ENCODE measurements around the gene POU4F1.
"Not testable (repeated sequence)": the region's sequence is repeated elsewhere in the genome, so short reads cannot be mapped to it uniquely, and the experiment has no call there.

Gene POU4F1, protein sequence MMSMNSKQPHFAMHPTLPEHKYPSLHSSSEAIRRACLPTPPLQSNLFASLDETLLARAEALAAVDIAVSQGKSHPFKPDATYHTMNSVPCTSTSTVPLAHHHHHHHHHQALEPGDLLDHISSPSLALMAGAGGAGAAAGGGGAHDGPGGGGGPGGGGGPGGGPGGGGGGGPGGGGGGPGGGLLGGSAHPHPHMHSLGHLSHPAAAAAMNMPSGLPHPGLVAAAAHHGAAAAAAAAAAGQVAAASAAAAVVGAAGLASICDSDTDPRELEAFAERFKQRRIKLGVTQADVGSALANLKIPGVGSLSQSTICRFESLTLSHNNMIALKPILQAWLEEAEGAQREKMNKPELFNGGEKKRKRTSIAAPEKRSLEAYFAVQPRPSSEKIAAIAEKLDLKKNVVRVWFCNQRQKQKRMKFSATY

DNA sequence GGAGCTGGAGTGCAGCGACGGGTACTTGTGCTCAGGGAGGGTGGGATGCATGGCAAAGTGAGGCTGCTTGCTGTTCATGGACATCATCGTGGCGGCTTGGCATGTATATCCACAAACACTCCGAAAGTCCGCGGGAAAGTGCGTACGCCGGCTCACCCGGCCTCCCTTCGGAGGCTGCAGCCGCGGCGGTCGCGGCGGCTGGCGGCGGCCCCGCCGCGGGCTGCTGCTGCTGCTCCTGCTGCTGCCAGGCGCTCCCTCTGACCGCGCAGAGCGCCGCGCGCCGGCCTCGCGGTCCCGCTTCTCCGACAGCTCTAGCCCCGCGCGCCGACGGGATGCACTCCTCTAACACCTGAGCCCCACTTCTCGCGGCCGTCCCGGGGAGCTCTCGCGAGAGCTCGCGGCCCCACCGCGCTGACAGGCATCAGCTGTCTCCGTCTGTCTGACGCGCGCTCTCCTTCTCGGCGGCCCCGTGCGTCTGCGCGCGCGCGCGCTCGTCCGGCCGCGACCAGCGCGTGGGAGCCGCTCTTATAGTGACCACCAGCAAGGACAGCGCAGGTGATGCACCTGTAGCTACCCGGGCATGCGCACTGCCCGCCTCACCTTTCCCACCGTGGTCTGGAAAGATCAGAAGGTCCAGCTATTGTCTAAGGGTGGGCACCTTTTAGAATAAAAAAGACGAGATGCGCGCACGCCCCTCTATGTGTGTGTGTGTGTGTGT lies at the start of gene POU4F1:
Gene POU4F1 (minus strand): TSS at position 313 of the 718 bp plus-strand sequence. CDS start 226 bp downstream, at position 87.
- FAIRE-seq: no peak

DNA sequence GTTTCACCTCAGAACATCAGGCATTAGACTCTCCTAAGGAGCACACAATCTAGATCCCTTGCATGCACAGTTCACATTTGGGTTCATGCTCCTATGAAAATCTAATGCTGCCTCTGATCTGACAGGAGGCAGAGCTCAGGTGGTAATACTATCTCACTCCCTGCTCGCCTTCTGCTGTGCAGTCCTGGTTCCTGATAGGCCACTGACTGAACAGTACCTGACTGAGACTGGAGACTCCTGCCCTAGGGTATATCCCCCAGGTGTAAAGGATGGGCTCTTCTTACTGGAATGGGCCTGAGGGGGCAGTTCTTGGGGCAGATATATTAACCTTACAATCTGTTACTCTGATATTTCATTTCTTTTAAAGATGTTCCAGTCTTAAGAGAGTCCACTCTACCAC lies 49.3 kb upstream of the POU4F1 start:
- FAIRE-seq: no peak

DNA sequence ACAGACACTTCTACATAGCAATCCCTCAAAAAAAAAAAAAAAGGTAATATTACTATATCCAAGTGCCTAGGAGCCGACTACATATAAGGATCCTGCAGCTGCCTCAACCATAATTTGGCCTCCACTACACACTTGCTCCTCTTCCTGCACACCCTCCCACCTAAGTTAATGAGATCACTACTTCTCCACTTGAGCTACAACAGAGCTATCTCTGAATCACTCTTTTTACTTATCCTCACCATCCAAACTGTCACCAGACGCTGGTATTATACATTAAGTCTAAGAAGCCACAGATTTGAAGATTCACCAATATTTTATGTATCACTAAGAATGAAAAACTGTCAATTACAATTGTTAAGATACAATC lies 47.3 kb upstream of the POU4F1 start:
- FAIRE-seq: no peak

DNA sequence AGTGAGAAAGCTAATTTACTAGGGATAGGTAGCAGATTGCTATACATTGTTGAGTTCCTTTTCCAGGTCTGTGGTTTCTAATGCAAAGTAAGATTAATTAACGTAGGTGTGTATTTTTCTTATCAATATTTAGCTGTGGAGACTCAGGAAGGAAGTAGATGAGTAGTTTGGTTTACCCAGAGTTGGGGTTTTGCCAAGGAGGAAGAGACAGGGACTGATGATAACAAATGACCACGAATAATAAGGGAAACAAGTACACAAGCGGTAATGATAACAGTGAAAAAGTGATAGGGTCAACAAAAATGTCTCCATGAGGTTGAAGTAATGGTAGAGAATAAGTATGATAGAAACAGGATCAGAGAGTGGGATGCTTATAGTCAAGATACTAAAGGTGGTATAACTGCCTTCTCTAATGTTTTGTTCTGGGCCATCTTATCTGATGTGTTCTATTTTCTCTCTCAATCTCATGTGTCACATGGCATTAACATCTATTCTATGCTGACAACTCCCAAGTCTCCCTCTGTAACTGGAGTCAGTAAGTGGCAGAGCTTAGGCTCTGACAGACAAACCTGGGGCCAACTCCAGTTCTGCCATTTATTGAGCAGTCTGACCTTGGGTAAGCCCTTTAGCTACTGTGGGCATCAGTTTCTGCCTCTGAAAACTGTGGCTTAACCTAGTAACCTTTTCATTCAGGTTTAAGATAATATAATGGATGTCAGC lies 46.8 kb upstream of the POU4F1 start:
- FAIRE-seq: no peak

DNA sequence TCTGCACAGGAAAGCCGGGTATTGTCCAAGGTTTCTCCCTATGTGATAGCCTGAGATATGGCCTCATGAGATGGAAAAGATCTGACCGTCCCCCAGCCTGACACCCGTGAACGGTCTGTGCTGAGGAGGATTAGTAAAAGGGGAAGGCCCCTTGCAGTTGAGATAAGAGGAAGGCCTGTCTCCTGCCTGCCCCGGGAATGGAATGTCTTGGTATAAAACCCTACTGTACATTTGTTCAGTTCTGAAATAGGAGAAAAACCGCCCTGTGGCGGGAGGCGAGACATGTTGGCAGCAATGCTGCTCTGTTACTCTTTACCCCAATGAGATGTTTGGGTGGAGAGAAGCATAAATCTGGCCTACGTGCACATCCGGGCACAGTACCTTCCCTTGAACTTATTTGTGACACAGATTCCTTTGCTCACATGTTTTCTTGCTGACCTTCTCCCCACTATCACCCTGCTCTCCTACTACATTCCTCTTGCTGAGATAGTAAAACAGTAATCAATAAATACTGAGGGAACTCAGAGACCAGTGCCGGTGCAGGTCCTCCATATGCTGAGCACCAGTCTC lies 43.8 kb upstream of the POU4F1 start:
- FAIRE-seq: not testable (repeated sequence)

DNA sequence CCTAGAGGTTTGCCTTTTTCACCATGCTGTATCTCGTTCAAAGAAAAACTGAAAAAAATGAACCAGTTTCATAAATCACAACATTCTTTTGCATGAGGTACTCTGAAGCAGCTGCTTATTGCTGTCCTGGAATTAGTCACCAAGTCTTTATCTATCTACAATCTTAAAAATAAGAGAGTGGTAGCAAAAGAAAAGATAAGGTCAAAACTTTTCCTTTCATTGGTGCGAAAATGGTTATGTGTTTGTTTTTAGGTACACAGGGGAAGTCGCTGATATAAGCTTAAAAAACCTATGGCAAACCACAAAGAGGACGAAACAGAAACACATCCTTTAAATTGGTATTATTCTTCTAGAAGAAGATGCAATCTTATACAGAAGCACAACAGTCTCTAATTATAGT lies 34.9 kb upstream of the POU4F1 start:
- no peak for FAIRE-seq

DNA sequence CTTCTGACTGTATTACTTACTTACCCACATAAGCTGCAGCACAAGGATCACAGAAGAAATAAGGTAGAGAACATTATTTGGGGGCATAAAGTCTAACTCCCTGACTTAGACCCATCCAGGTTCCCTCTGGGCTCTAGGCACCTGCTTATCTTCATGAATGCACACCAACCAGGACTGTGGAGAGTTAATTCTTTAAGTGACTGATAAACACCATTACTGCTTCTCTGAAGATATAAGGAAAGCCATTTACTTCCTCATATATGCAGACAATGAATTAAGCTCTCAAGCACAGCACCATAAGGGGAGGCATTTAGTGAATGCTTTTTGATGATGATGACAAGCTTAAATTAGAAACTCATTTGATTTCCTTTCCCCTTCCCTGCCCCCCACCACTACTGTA lies 33.1 kb upstream of the POU4F1 start:
- FAIRE-seq: no peak

DNA sequence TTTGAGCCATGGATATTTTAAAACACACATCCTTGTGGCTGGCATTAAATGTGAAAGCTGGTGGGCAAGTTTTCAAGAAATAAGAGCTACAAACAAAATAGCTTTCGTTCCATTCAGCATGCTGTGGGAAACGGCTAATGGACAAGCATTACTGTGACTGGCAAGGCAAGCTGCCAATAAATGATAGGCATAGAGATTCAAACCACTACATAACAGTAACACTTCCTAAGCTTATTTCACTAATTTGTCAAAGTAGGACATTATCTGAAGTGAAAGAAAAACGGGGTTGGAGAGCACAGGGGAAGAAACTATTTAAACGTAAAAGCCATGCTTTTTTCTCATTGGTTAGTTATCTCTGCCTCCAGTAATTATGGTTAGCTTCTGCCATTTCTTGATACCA lies 29.6 kb upstream of the POU4F1 start:
- no peak for FAIRE-seq

DNA sequence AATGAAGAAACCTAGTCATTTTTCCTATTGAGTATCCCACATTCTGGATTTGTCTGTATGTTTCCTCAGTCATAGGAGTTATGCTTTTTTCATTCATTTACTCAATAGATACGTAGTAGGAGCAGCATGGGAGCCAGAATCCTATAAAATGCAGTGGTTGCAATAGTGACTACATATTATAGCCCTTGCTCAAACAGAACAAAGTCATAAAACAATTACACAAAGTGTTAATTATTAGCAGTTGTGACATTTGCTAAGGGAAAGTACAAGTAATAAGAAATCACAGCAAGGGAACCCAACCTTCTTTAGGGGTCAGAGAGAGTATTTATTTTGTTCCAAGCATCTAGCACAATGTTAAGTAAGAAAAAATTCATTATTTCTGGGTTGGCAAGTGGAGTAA lies 27.7 kb upstream of the POU4F1 start:
- no peak for FAIRE-seq

DNA sequence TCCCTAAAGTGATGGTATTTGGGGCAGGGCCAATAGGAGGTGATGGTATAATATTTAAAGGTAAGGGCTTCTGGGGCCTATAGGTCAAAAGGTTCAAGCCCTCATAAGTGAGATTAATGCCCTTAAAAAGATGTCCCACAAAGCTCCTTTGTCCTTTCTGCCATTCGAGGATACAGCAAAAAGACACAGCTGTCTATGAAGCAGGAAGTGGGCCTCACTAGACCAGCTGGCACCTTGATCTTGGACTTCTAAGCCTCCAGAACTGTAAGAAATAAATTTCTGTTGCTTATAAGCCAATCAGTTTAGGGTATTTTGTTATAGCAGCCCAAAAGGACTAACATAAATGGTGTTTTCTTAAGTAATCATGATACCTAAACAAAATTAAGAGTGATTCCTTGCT lies 27.2 kb upstream of the POU4F1 start:
- no peak for FAIRE-seq

DNA sequence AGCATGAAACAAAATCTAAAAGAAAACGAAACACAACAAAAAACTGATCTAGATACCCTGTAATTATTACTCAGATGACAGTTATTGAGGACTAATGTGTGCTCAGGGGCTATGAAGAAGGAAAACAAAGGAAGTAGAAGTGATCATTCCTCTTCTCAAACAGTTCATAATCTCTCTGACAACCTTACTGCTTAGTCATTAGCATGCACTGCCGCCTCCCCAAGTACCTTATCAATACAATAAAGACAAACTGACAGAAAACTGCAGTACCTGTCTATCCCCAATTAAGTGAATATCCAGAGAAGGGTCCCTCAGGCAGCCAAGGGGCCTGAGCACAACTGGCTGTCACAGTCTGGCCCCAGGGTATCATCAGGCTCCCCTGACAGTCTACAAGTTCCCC lies 22.0 kb upstream of the POU4F1 start:
- FAIRE-seq: no peak

DNA sequence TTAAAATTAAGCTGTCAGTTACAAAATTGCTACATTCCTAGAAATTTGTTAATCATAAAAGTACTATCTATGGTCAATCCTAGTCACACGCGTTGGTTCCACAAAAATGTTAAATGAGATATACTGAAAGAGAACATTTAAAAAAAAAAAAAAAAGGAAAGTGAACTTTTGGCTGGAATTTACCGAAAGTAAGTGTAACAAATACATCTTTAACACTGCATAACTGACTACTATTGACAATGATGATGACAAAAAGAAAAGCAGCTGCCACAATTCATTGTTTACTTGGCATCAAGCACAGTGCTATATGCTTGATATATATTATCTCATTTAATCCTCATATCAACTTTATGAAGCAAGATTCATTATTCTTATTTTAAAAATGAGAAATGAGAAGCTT lies 19.8 kb upstream of the POU4F1 start:
- FAIRE-seq: no peak

DNA sequence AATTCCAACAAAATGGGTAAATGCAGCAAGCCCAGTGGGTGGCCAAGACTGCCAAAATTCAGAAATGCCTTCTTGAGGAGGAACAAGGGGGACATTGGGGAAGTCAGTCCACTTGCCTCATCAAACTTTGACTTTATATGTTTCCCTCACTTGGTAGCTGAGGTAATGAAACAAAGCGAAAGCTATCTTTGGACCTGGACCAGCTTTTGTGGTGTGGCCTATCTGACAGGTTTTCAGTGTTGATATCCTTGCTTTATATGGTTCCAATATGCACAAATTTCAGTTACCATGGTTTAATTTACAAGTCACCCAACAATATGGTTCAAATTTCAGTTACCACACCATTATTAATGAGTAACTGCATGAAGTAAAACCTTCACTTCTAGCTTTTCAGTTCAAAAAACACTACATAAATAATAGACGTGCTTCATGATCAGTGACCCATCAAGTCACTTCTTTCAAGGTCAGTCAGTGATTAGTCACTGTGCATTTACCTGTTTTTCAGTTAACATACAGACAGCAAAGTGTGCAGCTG lies 17.7 kb upstream of the POU4F1 start:
- FAIRE-seq: no peak

DNA sequence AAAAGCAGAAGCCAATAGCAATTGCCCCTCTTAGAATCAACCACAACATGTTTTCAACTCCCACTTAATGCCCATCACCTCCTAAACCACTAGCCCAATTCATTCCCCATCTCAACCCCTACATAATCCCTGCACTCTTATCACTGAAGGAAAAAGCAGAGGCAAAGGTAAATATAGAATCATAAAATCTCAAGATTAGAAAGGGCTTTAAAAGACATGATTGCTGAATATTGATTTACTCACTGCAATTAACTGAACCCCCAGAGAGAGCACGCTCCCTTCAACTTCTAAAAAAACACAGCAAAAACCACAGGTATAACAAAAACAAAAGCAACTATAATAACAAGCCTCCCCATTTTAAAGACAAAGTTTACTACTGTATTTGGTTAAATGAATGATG lies 15.1 kb upstream of the POU4F1 start:
- no peak for FAIRE-seq

DNA sequence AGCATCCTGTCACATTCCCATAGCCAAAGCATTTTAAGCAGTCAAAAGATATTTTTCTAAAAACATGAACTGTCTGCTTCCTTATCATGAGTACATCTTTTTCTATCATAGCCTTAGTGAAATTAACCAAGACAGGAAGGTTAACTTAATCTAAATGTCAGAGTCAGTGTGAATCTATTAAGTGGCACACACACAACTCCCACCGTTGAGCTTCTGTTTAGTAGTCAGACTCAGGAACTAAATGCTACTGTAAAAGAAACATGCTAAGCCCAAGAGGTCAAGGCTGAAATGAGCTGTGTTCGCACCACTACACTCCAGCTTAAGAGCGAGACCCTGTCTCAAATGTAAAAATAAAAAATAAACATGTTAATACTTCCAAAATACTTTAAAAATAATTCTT lies 7.7 kb upstream of the POU4F1 start:
- no peak for FAIRE-seq

DNA sequence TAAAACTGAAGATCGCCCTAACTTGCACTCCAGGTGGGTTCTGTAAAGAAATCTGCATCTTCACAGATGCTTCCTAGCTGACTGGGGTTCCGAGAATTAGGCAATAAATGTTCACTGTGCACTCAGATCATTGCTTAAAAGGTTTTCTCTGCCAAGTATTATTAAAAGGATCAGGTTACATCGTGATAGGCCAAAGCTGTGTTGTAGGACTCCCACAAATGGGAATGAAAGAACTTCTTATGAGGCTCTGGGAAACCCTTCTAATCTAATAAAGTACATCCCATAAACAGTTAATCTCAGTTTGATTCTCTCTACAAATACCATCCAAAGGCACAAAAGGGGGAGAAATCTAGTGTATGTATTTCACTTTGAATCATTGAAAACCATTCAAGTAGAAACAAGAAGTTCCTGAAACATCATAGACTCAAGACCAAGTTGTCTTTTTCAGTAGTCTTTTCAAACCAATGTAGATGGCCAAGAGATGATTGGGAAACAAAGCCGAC lies 7.1 kb upstream of the POU4F1 start:
- FAIRE-seq: no peak

DNA sequence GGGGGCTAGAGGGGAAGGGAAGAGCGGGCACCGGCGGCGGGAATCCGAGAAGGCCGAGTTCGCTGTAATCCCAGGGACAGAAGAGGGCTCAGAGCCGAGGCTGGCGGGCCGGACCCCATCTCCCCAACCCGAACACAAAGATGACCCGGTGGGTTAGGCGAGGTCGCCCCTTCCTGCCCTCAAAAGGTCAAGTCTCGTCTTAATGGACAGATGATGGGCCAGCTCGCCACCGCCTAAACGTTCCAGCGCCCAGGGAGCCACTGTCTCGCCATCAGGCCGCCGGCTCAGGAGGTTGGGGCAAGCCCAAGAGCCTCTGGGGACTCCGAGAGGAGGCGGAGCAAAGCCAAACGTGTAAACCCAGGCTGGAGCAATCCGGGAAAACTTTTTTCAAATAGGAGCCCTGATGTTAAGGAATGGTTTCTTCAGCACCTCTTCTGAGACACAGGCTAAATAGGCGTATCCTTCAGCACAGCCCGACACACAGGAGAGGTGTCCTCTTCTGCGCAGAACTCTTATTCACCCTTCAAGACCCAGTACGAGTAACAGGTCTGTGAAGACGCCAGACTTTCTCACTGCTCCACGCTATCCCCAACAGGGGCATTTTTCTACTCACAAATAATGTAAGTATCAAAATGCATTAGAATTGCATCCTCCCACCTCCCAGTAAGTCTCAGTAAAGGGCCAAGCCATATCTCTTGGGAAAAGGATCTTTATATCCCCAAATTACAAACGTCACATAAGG lies 6.3 kb upstream of the POU4F1 start:
- FAIRE-seq: no peak

DNA sequence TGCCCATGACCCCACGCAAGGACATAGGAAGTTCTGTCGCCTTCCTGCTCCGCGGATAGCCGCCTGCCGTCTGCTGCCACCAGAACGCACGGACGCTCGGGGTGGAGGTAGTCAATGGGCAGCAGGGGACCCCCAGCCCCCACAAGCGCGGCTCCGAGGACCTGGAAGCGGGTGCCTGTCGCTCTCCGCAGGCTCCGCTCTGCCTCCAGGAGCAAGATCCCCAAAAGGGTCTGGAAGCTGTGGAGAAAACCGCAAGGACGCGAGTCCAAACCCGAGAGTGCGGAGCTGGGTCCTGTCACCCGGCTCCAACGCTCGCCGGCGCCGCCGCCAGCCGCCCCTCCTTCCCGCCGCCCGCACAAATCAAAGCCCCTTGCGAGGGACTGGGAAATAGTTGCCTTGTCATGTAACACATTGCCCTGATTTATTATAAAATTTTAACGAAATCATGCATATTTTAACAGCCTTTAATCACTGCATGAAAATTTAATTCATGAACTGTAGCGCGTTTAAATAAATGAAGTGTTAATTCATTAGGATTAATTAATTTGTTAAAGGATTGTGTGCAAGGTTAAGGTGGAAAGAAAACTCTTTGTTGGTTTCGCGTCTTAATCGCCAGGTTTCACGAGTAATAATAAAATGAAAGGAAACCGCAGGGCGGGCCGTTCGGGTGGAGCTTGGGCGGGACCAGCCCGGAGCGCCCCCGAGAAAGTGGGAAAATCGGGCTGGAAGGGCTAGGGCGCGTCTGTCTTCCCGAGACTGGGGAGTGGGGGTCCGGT lies 5.5 kb upstream of the POU4F1 start:
- no peak for FAIRE-seq

DNA sequence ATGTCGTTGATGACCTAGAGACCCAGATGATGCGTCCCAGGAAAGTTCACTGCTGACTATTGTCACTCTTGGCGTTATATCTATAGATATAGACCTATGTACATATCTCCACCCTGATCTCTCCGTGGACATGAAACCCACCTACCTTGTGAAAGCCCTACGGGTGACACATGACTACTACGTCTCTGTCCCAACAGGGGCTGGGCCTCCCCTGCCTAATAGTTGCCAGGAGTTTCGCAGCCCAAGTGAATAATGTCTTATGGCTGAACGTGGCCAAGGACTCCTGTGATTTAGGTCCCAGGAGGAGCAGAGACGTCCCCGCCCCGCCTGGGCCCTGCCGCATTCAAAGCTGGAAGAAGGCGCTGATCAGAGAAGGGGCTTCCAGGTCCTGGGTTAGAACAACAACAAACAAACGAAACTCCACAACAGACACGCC lies 4.9 kb upstream of the POU4F1 start:
- FAIRE-seq: no peak

DNA sequence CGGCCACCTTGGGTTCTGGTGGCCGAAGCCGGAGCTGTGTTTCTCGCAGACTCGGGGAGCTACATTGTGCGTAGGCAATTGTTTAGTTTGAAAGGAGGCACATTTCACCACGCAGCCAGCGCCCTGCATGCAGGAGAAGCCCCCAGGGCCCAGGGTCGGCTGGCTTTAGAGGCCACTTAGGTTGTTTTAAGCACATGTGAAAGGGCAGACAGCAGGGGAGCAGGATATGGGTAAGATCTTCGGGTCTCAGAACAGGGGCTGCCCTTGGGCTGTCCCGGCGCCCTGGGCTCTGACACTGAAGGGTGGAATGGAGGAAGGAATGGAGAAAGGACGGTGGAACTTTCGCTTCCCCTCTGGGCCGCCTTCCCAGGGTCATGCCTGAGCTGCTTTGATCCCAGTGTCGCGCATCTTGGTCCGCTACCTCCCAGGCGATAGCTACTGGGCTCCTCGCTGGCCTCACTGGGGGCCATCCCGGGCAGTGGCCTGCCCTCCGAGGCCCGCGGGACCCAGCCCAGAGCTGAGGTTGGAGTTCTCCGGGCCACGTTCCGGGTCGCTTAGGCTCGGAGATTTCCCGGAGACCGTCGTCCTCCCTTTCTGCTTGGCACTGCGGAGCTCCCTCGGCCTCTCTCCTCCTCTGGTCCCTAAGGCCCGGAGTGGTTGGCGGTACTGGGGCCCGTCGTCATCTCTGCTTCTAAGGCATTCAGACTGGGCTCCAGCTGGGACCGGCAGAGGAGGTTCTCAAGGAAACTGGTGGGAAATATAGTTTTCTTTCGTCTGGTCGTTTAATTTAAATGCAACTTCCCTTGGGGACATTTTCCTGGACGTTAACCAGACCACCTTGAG lies 4.3 kb upstream of the POU4F1 start:
- no peak for FAIRE-seq

All from G401.6 (cell line).